IPS-18a (cell line): ENCODE results near the gene NOXA1.
A peak's percentile ranks its signal among the peaks of the same experiment; 100 is the strongest.

Experiments
- H3K27ac ChIP-seq: one replicate; pipeline ENCODE4 v1.5.1; 2013; ENCODE audit warnings: low read length
- H3K27me3 ChIP-seq: one replicate; pipeline ENCODE4 v1.6.1; 2013; ENCODE audit warnings: mild to moderate bottlenecking, low read length; ENCODE audit not compliant: control insufficient read depth, insufficient read depth
- H3K36me3 ChIP-seq: one replicate; pipeline ENCODE4 v1.6.1; 2013; ENCODE audit warnings: low read depth, low read length; ENCODE audit not compliant: control insufficient read depth
- H3K4me1 ChIP-seq: one replicate; pipeline ENCODE4 v1.6.1; 2013; ENCODE audit warnings: low read depth, low read length; ENCODE audit not compliant: control insufficient read depth
- H3K4me3 ChIP-seq: one replicate; pipeline ENCODE4 v1.5.1; 2013; ENCODE audit warnings: low read length
- H3K9ac ChIP-seq: one replicate; pipeline ENCODE4 v1.6.1; 2013; ENCODE audit warnings: mild to moderate bottlenecking, low read length, moderate library complexity
- H3K9me3 ChIP-seq: one replicate; pipeline ENCODE4 v1.6.1; 2013; ENCODE audit warnings: low read depth, low read length; ENCODE audit not compliant: control insufficient read depth

Gene NOXA1

GRCh38 chr9:137456864-137457405 lies 33.7 kb downstream of the NOXA1 start:
- H3K27me3 ChIP-seq = no peaks in the 10 kb centered on the region
- H3K27ac ChIP-seq = no peak overlapping the region
- peaks cover 4% of the 10 kb centered on the region for H3K36me3 ChIP-seq
- H3K9me3 ChIP-seq = no peaks in the 10 kb centered on the region
- H3K4me3 ChIP-seq = no peak overlapping the region
- H3K4me1 ChIP-seq = peaks cover 6% of the 10 kb centered on the region
- H3K9ac ChIP-seq = no peak overlapping the region

DNA sequence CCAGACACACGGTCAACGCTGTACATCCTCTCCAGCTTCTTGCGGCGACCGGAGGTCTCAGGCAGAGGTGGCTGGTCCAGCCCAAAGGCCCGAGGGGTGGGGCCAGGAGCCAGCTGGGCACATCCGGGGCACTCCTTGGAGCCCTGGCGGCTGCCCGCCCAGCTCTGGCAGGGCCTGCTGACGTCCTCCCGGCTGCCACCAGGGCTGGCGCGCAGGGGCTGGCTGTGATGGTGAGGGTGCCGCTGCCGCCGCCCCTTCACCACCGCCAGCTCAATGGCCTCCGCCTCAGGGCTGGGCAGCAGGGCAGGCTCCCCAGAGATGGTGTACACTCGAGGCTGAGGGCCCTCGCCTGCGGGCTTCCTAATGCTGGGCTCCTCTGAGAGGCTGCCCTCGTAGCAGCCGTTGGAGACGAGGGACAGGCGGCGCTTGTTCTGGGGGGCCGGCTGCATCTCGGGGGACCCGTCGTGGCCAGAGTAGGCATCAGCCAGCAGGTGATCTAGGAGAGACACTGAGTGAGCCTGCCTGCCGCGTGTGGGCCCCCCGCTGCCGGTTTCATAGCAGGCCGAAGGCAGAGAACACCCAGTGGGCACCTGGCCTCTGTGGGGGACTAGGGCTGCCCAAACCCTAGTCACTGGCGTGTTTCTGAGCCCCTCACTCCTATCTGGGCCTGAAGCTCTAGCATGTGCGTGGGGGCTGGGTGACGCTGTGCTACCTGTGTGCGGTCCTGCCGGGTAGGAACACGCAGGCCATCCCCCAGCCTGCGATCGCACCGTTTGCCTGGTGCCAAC lies 34.4 kb downstream of the NOXA1 start:
- Histone ChIP-seq H3K27me3 (no peaks in the 10 kb centered on the region), H3K9ac (no peak overlapping the region), H3K9me3 (no peaks in the 10 kb centered on the region), H3K4me3 (no peak overlapping the region), H3K4me1 (peaks cover 6% of the 10 kb centered on the region), H3K36me3 (peaks cover 4% of the 10 kb centered on the region), H3K27ac (no peak overlapping the region)

DNA sequence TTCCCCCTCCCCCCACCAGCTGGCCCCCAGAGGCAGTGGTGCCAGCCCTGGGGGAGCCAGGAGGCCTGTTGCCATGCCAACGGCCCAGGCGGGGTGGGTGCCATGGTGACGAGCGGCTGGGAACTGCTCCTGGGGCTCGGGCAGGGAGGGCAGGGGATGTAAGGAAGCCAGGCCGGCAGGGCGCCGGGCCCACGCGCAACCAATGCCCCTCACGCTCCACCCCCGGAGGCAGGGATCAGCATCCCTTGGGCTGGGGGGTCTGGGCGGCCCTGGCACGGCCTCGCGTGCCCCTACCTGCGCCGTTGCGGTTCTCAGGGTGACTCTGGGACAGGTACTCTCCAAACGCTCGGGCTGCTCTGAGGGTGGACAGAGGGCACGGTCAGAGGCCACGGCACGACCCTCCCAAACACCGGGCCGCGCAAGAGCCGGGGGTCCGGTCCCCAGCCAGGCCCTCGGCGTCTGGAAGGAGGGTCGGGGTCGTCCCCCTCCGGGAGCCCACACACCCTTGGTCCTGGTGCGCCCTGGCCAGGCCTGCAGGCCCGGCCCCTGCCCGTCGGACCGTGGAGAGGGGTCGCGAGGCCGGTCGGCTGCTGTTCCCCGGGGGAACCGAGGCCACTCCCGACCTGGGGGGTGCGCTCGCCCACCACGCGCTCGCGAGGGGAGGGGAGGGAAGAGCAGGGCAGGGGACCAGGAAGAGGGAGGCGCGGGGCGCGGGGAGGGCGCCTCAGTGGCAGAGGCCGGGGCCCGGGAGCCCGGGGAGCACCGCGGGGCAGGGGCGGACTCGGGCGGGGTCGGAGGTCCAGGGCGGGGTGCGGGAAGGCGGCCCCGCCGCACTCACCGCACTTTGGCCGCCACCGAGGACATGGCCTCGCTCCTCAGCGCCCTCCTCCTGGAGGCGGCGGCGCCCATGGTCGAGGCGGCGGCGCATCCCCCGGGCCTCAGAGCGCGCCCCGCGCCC lies 35.3 kb downstream of the NOXA1 start:
- no peak overlapping the region for H3K27ac ChIP-seq
- H3K9me3 ChIP-seq = no peaks in the 10 kb centered on the region
- peak overlapping the region; percentile 66 for H3K4me3 ChIP-seq
- peaks cover 6% of the 10 kb centered on the region for H3K4me1 ChIP-seq
- peak overlapping the region; percentile 52 for H3K9ac ChIP-seq
- H3K27me3 ChIP-seq = no peaks in the 10 kb centered on the region
- peaks cover 4% of the 10 kb centered on the region for H3K36me3 ChIP-seq

GRCh38 chr9:137459152-137459600 lies 36.0 kb downstream of the NOXA1 start, which contains the start of gene NSMF:
TSS of gene NSMF (minus strand) at chr9:137459334. CDS start at chr9:137459102, 232 bp downstream.
- Histone ChIP-seq H3K27me3 (no peaks in the 10 kb centered on the region), H3K9me3 (no peaks in the 10 kb centered on the region), H3K4me3 (peak within 1 kb of the TSS; percentile 66), H3K36me3 (peaks cover 4% of the 10 kb centered on the region), H3K4me1 (peaks cover 6% of the 10 kb centered on the region), H3K9ac (peak within 1 kb of the TSS; percentile 52), H3K27ac (no peak within 1 kb of the TSS)

- Histone ChIP-seq H3K4me3 (no peak overlapping the region), H3K27ac (no peak overlapping the region), H3K9ac (no peak overlapping the region), H3K4me1 (peaks cover 3% of the 10 kb centered on the region), H3K9me3 (no peaks in the 10 kb centered on the region), H3K36me3 (peaks cover 4% of the 10 kb centered on the region), H3K27me3 (no peaks in the 10 kb centered on the region)
Observed at GRCh38 chr9:137459601-137460362, 36.6 kb downstream of the NOXA1 start.

GRCh38 chr9:137460363-137461315 lies 37.4 kb downstream of the NOXA1 start:
- Histone ChIP-seq H3K9me3 (no peaks in the 10 kb centered on the region), H3K36me3 (peaks cover 1% of the 10 kb centered on the region), H3K4me3 (no peak overlapping the region), H3K27ac (no peak overlapping the region), H3K4me1 (no peaks in the 10 kb centered on the region), H3K27me3 (no peaks in the 10 kb centered on the region), H3K9ac (no peak overlapping the region)

GRCh38 chr9:137461316-137461662 lies 38.1 kb downstream of the NOXA1 start:
- Histone ChIP-seq H3K4me1 (no peaks in the 10 kb centered on the region), H3K36me3 (no peaks in the 10 kb centered on the region), H3K4me3 (no peak overlapping the region), H3K9ac (no peak overlapping the region), H3K27ac (no peak overlapping the region), H3K9me3 (no peaks in the 10 kb centered on the region), H3K27me3 (no peaks in the 10 kb centered on the region)

DNA sequence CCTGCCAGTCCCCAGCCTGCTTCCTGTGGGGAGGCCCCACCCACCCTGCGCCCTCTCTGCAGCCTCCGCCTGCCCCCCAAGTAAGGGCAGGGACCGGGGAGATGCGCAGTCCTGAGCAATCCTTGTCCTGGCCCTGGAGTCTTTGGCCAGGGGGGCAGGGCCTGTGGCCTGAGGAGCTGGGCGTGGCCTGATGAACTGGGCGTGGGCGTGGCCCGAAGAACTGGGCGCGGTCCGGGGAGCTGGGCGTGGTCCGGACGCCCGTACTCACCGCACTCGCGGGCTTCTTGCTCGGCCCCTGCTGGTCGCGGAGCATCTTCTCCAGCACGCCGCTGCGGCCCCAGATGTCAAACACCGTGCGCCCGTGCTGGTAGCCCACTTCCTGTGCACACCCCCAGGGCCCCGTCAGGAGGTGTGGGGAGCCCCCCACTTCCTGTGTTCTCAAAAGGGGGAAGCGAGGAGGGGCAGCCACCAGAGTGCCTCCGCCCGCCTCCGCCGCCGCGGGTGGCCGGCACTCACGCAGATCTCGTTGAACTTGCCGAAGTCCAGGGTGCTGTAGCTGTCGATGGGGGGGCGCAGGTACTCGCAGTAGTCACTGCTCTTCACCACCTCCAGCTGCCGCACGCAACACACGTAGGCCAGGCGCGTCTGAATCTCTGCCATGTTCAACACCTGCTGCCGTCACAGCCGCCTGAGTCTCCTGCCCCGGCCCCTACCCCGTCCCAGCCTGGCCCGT lies 38.6 kb downstream of the NOXA1 start:
- Histone ChIP-seq H3K9me3 (no peaks in the 10 kb centered on the region), H3K27ac (no peak overlapping the region), H3K27me3 (no peaks in the 10 kb centered on the region), H3K36me3 (no peaks in the 10 kb centered on the region), H3K9ac (no peak overlapping the region), H3K4me3 (no peak overlapping the region), H3K4me1 (no peaks in the 10 kb centered on the region)

DNA sequence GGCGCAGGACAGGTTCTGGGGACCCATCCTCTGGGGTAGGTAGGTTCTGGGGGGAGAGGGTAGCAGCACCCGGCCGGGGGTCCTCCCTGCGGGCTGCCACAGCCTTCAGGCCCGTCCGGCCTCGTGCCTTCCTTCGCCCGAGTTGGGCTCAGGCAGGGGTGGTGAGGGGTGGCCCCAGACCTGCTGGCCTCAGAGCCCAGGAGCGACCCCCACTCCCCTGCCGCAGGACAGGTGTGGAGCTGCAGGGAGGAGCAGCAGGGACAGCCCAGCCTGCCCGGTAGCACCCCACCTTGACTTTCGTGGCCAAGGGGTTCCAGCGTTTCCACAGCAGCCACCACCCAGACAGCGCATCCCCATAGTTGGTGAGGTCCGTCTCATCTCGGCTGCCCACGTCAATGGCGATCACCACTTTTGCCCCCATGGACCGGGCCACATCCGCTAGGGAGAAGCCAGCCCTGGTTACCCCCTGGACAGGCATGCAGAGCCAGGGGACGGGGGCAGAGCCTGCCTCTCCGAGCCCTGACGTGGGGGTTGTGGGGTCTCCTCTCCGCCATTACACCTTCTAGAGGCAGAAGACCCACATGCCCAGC lies 39.3 kb downstream of the NOXA1 start:
- H3K9me3 ChIP-seq = no peaks in the 10 kb centered on the region
- no peaks in the 10 kb centered on the region for H3K36me3 ChIP-seq
- no peaks in the 10 kb centered on the region for H3K27me3 ChIP-seq
- H3K27ac ChIP-seq = no peak overlapping the region
- H3K4me1 ChIP-seq = no peaks in the 10 kb centered on the region
- no peak overlapping the region for H3K9ac ChIP-seq
- no peak overlapping the region for H3K4me3 ChIP-seq
